ENCODE data around the gene HYAL3. TPM values are rescaled to one million over a fixed set of nuclear protein-coding genes. Genes with fewer than 3 reads are reported as not detected.

The HYAL3 gene
- total and polyA plus RNA-seq, 2 of the 13 experiments (the other 11 are each of a cell fraction or from before 2014, with no cell fraction given), result 5.5 to 10.4 TPM

GRCh38 chr3:50337175-50337861, 38.1 kb upstream of the HYAL3 start (continued):
- TF ChIP-seq SKI (IDR thresholded peaks at IDR 0.05; ENCODE audit: partially characterized antibody) (peak; percentile 27), SRY (CRISPR knock-in tag; IDR thresholded peaks at IDR 0.05) (peak; percentile 91; the same call in 1 of the 2 replicates), PRMT3 (CRISPR knock-in tag; IDR thresholded peaks at IDR 0.05; ENCODE audit: borderline replicate concordance, low read depth) (no peak; the same call in 1 of the 2 replicates), RBM39 (IDR thresholded peaks at IDR 0.05; ENCODE audit: low read depth, low read length, poor library complexity, severe bottlenecking) (no peak), RXRB (CRISPR knock-in tag; IDR thresholded peaks at IDR 0.05; ENCODE audit: borderline replicate concordance) (peak; percentile 40; the same call in 1 of the 2 replicates), ARID4A (CRISPR knock-in tag; IDR thresholded peaks at IDR 0.05; ENCODE audit: borderline replicate concordance) (peak; percentile 99), SNRNP70 (IDR thresholded peaks at IDR 0.05; ENCODE audit: low read depth, low read length) (no peak), KDM5A (IDR thresholded peaks at IDR 0.05; ENCODE audit: borderline replicate concordance, low read length) (no peak; the same call in 1 of the 2 replicates), ZNF777 (CRISPR knock-in tag; IDR thresholded peaks at IDR 0.05) (no peak), ZNF142 (CRISPR knock-in tag; IDR thresholded peaks at IDR 0.05) (0 out of 2 replicates have a peak, but pooled peaks have one; percentile 6), IRF1 (CRISPR knock-in tag; IDR thresholded peaks at IDR 0.05; ENCODE audit: low read depth) (no peak), SOX5 (CRISPR knock-in tag; IDR thresholded peaks at IDR 0.05; ENCODE audit: borderline replicate concordance) (peak; percentile 45; the same call in 1 of the 2 replicates), NFATC3 (CRISPR knock-in tag; IDR thresholded peaks at IDR 0.05) (no peak), ZNF615 (CRISPR knock-in tag; IDR thresholded peaks at IDR 0.05; ENCODE audit: borderline replicate concordance) (no peak), SP2 (CRISPR knock-in tag; IDR thresholded peaks at IDR 0.05) (peak; percentile 51; the same call in 1 of the 2 replicates), IKZF5 (CRISPR knock-in tag; IDR thresholded peaks at IDR 0.05) (0 out of 2 replicates have a peak, but pooled peaks have one; percentile 37)
